NCI-H69 (cell line): ENCODE data around the gene PHOX2B.
A peak's percentile ranks its signal among the peaks of the same experiment; 100 is the strongest.
"Not testable (repeated sequence)": the region's sequence is repeated elsewhere in the genome, so short reads cannot be mapped to it uniquely, and the experiment has no call there.

Experiments
- DNase-seq: peaks from one replicate; lab custom pipeline; 2025; lab: John Stamatoyannopoulos, UW

Gene PHOX2B

GRCh38 chr4:41712425-41712824 lies 36.1 kb downstream of the PHOX2B start:
- no peak for DNase-seq

GRCh38 chr4:41711654-41712053 lies 36.9 kb downstream of the PHOX2B start:
- DNase-seq: not testable (repeated sequence)

GRCh38 chr4:41709844-41710481 lies 38.6 kb downstream of the PHOX2B start:
- DNase-seq: peak; percentile 13

GRCh38 chr4:41703785-41704184 lies 44.7 kb downstream of the PHOX2B start:
- no peak for DNase-seq

- no peak for DNase-seq
These were observed 45.8 kb downstream of the PHOX2B start for GRCh38 chr4:41702770-41703169.

GRCh38 chr4:41701983-41702382 lies 46.5 kb downstream of the PHOX2B start:
- DNase-seq: no peak

GRCh38 chr4:41696763-41697162 lies 51.8 kb downstream of the PHOX2B start:
- DNase-seq: no peak

- no peak for DNase-seq
These were observed 52.4 kb downstream of the PHOX2B start for GRCh38 chr4:41696131-41696530.
